Hematopoietic multipotent progenitor cell treated with erythropoietin and hydrocortisone succinate and interleukin-3 and kit ligand, for 15 days (in vitro differentiated cells): Measurements from ENCODE around the gene SEC24D.
"Not testable (repeated sequence)": the region's sequence is repeated elsewhere in the genome, so short reads cannot be mapped to it uniquely, and the experiment has no call there.

Experiments used
- DNase-seq: peaks from one replicate; pipeline ENCODE4 v3.0.0-alpha.2; 2015; ENCODE audit warnings: low spot score

The SEC24D gene

GRCh38 chr4:118811832-118812231, 24.1 kb downstream of the SEC24D start:
- DNase-seq, result no peak

GRCh38 chr4:118810991-118811764, 24.7 kb downstream of the SEC24D start:
- no peak for DNase-seq

- no peak for DNase-seq
Measured at GRCh38 chr4:118807659-118808058, 28.3 kb downstream of the SEC24D start.

- no peak for DNase-seq
Measured at GRCh38 chr4:118803253-118803652, 32.7 kb downstream of the SEC24D start.

- DNase-seq, result no peak
Measured at GRCh38 chr4:118801895-118802575, 33.9 kb downstream of the SEC24D start.

- DNase-seq, result no peak
Measured at GRCh38 chr4:118799231-118799942, 36.5 kb downstream of the SEC24D start.

- no peak for DNase-seq
Measured at GRCh38 chr4:118798658-118799057, 37.3 kb downstream of the SEC24D start.

GRCh38 chr4:118797558-118798142, 38.3 kb downstream of the SEC24D start:
- DNase-seq, result no peak

- DNase-seq, result not testable (repeated sequence)
Measured at GRCh38 chr4:118791690-118792446, 44.1 kb downstream of the SEC24D start.

- DNase-seq, result no peak
Measured at GRCh38 chr4:118790544-118790943, 45.4 kb downstream of the SEC24D start.

- no peak for DNase-seq
Measured at GRCh38 chr4:118788911-118789310, 47.0 kb downstream of the SEC24D start.

- DNase-seq, result no peak
Measured at GRCh38 chr4:118787844-118788380, 48.0 kb downstream of the SEC24D start.

- DNase-seq, result no peak
Measured at GRCh38 chr4:118784776-118785175, 51.1 kb downstream of the SEC24D start.

- no peak for DNase-seq
Measured at GRCh38 chr4:118783887-118784286, 52.0 kb downstream of the SEC24D start.

GRCh38 chr4:118782886-118783285, 53.0 kb downstream of the SEC24D start:
- DNase-seq, result not testable (repeated sequence)

- DNase-seq, result not testable (repeated sequence)
Measured at GRCh38 chr4:118777649-118778048, 58.3 kb downstream of the SEC24D start.

GRCh38 chr4:118776955-118777640, 58.8 kb downstream of the SEC24D start:
- not testable (repeated sequence) for DNase-seq

GRCh38 chr4:118776157-118776954, 59.6 kb downstream of the SEC24D start:
- DNase-seq, result no peak

- no peak for DNase-seq
Measured at GRCh38 chr4:118775405-118775804, 60.5 kb downstream of the SEC24D start.

GRCh38 chr4:118774989-118775388, 60.9 kb downstream of the SEC24D start:
- no peak for DNase-seq
